ENCODE results near the gene HUS1B.
"Not testable (repeated sequence)": the region's sequence is repeated elsewhere in the genome, so short reads cannot be mapped to it uniquely, and the experiment has no call there.

HUS1B gene
- 0.88 to 1.2 reads per million in 2 donors for total RNA-seq

GRCh38 chr6:656460-657252 is at the start of gene HUS1B:
TSS of gene HUS1B (minus strand) at chr6:657100. CDS start at chr6:656944, 156 bp downstream.
- no peak for DNase-seq

- no peak for DNase-seq
Observed at GRCh38 chr6:706146-706545, 49.2 kb upstream of the HUS1B start.

GRCh38 chr6:705047-705446 is 48.1 kb upstream of the HUS1B start:
- DNase-seq = no peak

GRCh38 chr6:704046-704445 is 47.1 kb upstream of the HUS1B start:
- no peak for DNase-seq

DNA sequence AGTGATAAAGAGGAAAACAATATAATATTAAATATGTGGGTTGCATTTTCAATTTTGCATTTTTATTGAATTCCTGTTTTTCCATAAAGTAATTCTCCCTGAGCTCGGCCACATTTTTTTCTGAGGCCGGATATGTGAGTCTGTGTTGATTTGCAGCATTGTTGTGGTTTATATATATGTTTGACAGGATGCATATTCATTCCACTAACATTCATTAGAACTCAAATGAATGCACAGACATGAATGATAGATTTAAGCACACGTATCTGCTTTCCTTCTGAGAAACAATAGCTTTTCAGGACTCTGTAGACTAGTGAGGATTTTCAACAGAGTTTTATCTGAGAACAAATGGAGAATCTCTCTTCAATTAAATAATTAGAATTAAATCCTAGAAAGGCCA is 46.7 kb upstream of the HUS1B start:
- DNase-seq = peak in 1 of 5 experiments; percentile 67

GRCh38 chr6:701700-702479 is 45.0 kb upstream of the HUS1B start:
- DNase-seq = no peak

DNA sequence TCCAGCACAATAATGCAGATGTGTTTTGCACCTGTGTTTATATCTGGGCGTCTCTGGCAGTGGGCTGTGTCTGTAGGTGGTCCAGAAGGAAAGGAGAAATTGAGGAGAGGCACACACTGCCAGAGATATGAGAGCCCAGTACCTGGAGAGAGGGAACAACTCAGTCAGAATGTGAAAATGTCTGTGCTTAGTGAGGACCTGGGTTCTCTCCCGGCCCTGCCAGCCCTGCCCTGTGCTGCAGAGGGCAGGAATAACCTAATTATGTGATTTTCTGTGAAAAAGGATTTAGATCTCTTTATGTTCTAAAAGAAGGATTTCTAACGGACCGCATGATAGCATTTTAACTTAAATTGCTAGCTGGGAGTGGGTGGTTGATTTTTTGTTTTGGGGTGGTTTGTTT is 44.3 kb upstream of the HUS1B start:
- no peak for DNase-seq

GRCh38 chr6:700490-700889 is 43.6 kb upstream of the HUS1B start:
- no peak for DNase-seq

DNA sequence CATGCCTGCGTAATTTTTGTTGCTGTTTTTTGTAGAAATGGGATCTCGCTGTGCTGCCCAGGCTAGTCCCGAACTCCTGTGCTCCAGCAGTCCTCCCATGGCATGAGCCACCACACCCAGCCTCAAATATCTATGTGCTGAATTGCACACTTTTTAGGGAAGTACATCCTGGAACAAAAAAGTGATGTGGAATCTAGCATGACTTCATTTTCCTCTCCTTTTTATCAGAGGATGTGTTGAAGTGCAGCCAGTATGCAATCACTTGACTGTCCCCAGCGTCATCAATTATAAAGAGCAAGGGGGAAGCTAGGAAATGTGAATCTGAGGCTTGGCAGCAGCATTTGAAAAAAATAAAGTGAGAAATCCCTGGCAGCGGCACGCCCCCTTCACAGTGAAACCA is 42.4 kb upstream of the HUS1B start:
- DNase-seq = no peak

- not testable (repeated sequence) for DNase-seq
Observed at GRCh38 chr6:694431-695126, 37.7 kb upstream of the HUS1B start.

- DNase-seq = no peak
Observed at GRCh38 chr6:693723-694009, 36.8 kb upstream of the HUS1B start.

GRCh38 chr6:692858-693722 is 36.2 kb upstream of the HUS1B start, which contains the start of gene EXOC2:
TSS of gene EXOC2 (minus strand) at chr6:693139. CDS start at chr6:637818, 55,321 bp downstream.
- peak; percentile 65 to 91 (median 74) for DNase-seq

DNA sequence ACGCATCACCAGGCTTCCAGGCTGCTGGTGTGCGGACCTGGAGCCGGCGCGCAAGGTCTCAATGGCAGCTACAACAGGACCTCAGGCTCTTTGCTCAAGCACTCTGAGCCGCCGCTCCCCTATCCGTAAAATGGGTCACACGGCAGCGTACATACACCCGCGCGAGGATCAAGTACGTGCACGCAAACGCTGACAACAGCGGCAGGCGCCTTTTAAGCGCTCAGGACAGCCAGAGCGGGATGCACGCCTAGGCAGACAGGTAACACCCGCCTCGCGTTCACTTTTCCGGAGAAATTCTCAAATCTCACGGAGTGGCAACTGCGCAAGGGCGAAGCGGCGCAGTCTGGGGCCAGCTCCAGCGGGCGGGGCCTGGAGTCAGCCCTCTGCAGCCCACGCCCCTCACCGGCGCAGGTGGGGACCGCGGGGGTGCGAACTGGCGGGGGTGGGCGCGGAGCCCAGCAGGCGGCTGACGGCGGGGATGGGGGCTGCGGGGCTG is 35.5 kb upstream of the HUS1B start:
- peak; percentile 50 to 88 (median 73) for DNase-seq

DNA sequence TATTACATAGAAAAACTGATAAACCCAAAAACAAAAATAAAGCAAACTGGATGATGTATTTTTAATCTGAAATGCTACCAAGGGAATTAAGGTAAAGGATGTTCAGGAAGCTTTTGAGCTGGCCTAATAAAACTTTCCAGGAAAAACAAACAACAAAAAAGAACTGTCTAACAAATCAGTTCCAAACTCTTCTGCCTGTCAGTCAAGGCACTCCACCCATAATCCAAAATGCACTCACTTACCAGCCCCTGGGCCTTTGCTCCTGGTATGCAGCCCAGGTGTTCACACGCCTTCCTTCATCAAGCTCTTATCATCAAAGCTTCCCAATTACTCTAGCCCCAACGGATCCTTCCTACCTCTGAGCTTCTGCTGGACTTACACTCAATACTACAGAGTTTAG is 32.3 kb upstream of the HUS1B start:
- DNase-seq = no peak

- DNase-seq = no peak
Observed at GRCh38 chr6:686497-686896, 29.6 kb upstream of the HUS1B start.

DNA sequence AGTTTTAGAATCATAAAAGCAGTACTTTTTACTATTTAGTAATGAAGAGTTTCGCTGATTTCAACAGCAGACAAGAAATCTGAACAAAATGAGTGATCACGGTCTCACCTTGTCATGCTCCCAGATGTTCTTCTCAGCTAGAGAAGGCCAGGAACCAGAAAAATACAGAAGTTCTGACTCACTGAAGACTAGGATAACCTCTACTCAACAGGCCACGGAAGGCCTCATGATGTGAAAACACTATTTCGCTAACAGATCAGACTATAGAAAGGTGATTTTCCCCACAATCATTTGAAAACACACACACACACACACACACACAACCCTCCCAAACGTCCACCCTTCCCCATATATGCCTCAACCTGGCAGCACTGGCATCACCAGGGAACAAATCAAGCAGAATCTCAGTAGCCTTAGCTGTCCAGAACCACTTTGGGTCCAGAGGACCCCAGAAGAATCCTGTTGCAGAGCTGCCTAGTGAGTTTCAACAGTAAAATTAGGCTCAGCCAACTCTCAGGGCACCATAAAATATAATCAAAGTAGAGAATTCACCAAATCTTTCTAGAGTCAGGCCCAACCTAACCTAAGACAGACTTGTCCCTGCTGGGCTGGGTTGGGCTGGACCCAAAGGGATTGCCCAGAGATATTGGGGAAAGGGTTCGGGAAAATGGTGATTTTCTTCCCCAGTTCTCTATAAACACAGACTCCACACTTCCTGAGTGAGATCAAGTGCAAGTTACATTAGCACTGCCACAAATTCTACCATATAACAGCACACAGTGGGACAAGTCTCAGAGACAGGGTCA is 28.1 kb upstream of the HUS1B start:
- peak in 2 of 5 experiments; percentile 5 to 75 for DNase-seq

DNA sequence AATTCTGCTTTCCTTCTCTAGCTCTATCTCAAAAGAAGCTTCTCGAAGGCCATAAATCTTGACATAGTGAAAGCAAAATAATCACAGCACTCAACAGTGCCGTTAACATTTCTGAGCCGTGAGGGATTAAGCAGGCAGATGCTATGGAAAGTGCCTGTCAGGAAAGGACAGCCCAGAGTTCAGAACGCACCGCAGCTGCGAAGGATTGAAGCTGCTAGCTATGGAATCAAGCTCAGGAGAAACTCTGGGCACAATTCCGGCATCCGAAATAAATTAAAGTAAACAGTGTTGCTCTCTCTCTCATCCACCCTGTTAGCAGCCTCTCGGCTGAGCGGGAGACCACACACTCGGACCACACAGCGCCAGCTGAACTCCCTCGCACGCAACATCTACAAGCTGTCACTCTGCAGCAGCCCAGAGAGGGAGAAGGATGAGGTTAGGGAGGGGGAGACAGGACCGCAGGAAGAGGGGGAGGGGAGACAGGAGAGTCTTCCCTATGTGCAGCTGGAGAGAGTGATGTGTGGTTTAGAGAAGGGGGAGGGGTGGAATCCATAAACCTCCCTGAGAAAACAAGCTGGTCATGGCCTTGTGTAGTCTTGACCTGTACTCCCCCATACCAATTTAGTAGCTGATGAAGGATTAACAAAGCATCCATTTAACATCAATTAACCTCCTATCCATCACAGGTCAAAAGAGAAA is 27.0 kb upstream of the HUS1B start:
- DNase-seq = no peak

GRCh38 chr6:680666-681340 is 23.9 kb upstream of the HUS1B start:
- no peak for DNase-seq

GRCh38 chr6:680251-680650 is 23.4 kb upstream of the HUS1B start:
- DNase-seq = no peak

DNA sequence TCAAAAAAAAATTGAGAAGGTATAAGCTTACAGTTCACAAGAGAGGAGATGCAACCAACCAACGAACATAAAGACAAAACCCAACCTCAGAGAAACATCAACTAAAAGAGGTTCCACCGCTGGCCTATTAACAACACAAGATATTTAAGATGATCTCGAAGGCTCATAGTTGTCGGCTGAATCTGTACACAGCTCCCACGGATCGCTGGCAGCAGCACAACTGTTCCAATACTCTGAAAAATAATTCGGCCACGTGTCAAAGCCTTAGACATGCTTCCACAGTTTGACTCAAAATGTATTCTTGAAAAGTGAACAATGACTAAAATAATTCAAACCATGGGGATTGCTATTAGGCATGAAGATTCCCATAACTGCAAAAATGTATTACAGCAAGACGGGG is 22.4 kb upstream of the HUS1B start:
- no peak for DNase-seq

Data from T-helper 2 cell (primary cell).